HEK293 (cell line): ENCODE results near the gene USP1.

Experiments
- CTCF ChIA-PET: fragments of 350-600 bp; formaldehyde crosslinking; extraction: SDS; loops from one replicate; lab custom pipeline; 2021; ENCODE audit warnings: antibody characterized with exemption; lab: Yijun Ruan, JAX
- POLR2A ChIA-PET: fragments of 300-600 bp; formaldehyde crosslinking; extraction: SDS; loops from one replicate; lab custom pipeline; 2020; ENCODE audit warnings: antibody characterized with exemption, inconsistent platforms; lab: Yijun Ruan, JAX
- H3K27ac ChIP-seq: fragments of 200-500 bp; sonication (Bioruptor generic); 2 replicates; pipeline ENCODE4 v1.5.1; 2014; ENCODE audit warnings: low read depth, low read length, control low read depth, inconsistent platforms; ENCODE audit errors: extremely low read depth
- H3K36me3 ChIP-seq, 2 experiments: fragments of 200-500 bp in 1 of 2; sonication (Bioruptor generic) in 1 of 2; 1 replicate in 1 of 2; 2 replicates in 1 of 2; pipeline ENCODE4 v1.5.1; 2014 to 2017; ENCODE audit warnings: inconsistent platforms in 2 of 2, low read length in 2 of 2; ENCODE audit not compliant: control insufficient read depth in 2 of 2, insufficient read depth in 1 of 2
- H3K4me1 ChIP-seq: fragments of 200-500 bp; sonication (Bioruptor generic); 2 replicates; pipeline ENCODE4 v1.5.1; 2014; ENCODE audit warnings: mild to moderate bottlenecking, low read length, inconsistent platforms; ENCODE audit not compliant: control insufficient read depth, insufficient read depth
- H3K4me3 ChIP-seq: 2 replicates; pipeline ENCODE4 v1.5.1; 2011; ENCODE audit warnings: low read depth, mild to moderate bottlenecking, control low read depth, low read length, moderate library complexity
- H3K9me3 ChIP-seq: fragments of 200-500 bp; sonication (Bioruptor generic); 2 replicates; pipeline ENCODE4 v1.5.1; 2014; ENCODE audit warnings: low read depth, low read length, inconsistent platforms; ENCODE audit not compliant: control insufficient read depth, insufficient read depth
- KLF10 ChIP-seq: fragments of 450-650 bp; IDR thresholded peaks from 2 replicates; pipeline ENCODE4 v1.5.1; 2018; ENCODE audit warnings: missing biosample characterization, mild to moderate bottlenecking, missing genetic modification characterization
- KLF7 ChIP-seq: fragments of 450-650 bp; formaldehyde crosslinking; IDR thresholded peaks from 2 replicates; pipeline ENCODE4 v1.5.1; 2016; ENCODE audit warnings: missing biosample characterization, missing genetic modification characterization, borderline replicate concordance
- WT1 ChIP-seq: fragments of 450-650 bp; formaldehyde crosslinking; IDR thresholded peaks from 2 replicates; pipeline ENCODE4 v1.5.1; 2016; ENCODE audit warnings: missing biosample characterization, missing genetic modification characterization
- ZBTB20 ChIP-seq: fragments of 450-650 bp; formaldehyde crosslinking; IDR thresholded peaks from 2 replicates; pipeline ENCODE4 v1.5.1; 2016; ENCODE audit warnings: missing biosample characterization, missing genetic modification characterization
- ZBTB8A ChIP-seq: fragments of 450-650 bp; formaldehyde crosslinking; IDR thresholded peaks from 2 replicates; pipeline ENCODE4 v1.5.1; 2016; ENCODE audit warnings: missing biosample characterization, missing genetic modification characterization
- ZNF10 ChIP-seq: fragments of 450-650 bp; formaldehyde crosslinking; IDR thresholded peaks from 2 replicates; pipeline ENCODE4 v1.5.1; 2017; ENCODE audit warnings: missing biosample characterization, missing genetic modification characterization
- ZNF132 ChIP-seq: fragments of 450-650 bp; formaldehyde crosslinking; IDR thresholded peaks from 2 replicates; pipeline ENCODE4 v1.5.1; 2017; ENCODE audit warnings: missing biosample characterization, missing genetic modification characterization, borderline replicate concordance
- ZNF184 ChIP-seq: fragments of 450-650 bp; IDR thresholded peaks from 2 replicates; pipeline ENCODE4 v1.5.1; 2018; ENCODE audit warnings: missing biosample characterization, mild to moderate bottlenecking, missing genetic modification characterization
- ZNF214 ChIP-seq: fragments of 450-650 bp; formaldehyde crosslinking; IDR thresholded peaks from 2 replicates; pipeline ENCODE4 v1.5.1; 2017; ENCODE audit warnings: missing biosample characterization, mild to moderate bottlenecking, missing genetic modification characterization, borderline replicate concordance
- ZNF221 ChIP-seq: fragments of 450-650 bp; formaldehyde crosslinking; IDR thresholded peaks from 2 replicates; pipeline ENCODE4 v1.5.1; 2017; ENCODE audit warnings: missing biosample characterization, missing genetic modification characterization, borderline replicate concordance
- ZNF23 ChIP-seq: fragments of 450-650 bp; formaldehyde crosslinking; IDR thresholded peaks from 2 replicates; pipeline ENCODE4 v1.5.1; 2016; ENCODE audit warnings: missing biosample characterization, missing genetic modification characterization, borderline replicate concordance
- ZNF24 ChIP-seq: fragments of 450-650 bp; formaldehyde crosslinking; IDR thresholded peaks from 2 replicates; pipeline ENCODE4 v1.5.1; 2016; ENCODE audit warnings: missing biosample characterization, missing genetic modification characterization
- ZNF404 ChIP-seq: fragments of 450-650 bp; formaldehyde crosslinking; IDR thresholded peaks from 2 replicates; pipeline ENCODE4 v1.5.1; 2017; ENCODE audit warnings: missing biosample characterization, missing genetic modification characterization
- ZNF610 ChIP-seq: fragments of 450-650 bp; formaldehyde crosslinking; IDR thresholded peaks from 2 replicates; pipeline ENCODE4 v1.5.1; 2016; ENCODE audit warnings: missing biosample characterization, missing genetic modification characterization, borderline replicate concordance
- ZNF621 ChIP-seq: fragments of 450-650 bp; formaldehyde crosslinking; IDR thresholded peaks from 2 replicates; pipeline ENCODE4 v1.5.1; 2017; ENCODE audit warnings: missing biosample characterization, missing genetic modification characterization
- ZNF654 ChIP-seq: fragments of 450-650 bp; formaldehyde crosslinking; IDR thresholded peaks from 2 replicates; pipeline ENCODE4 v1.5.1; 2016; ENCODE audit warnings: low read depth, missing biosample characterization, missing genetic modification characterization
- ZNF701 ChIP-seq: fragments of 450-650 bp; formaldehyde crosslinking; IDR thresholded peaks from 2 replicates; pipeline ENCODE4 v1.5.1; 2016; ENCODE audit warnings: missing biosample characterization, missing genetic modification characterization
- ZSCAN16 ChIP-seq: fragments of 450-650 bp; formaldehyde crosslinking; IDR thresholded peaks from 2 replicates; pipeline ENCODE4 v1.5.1; 2016; ENCODE audit warnings: missing biosample characterization, missing genetic modification characterization
- TF ChIP-seq, protein P1 (sequence below): fragments of 450-650 bp; IDR thresholded peaks from 2 replicates; pipeline ENCODE4 v1.5.1; 2018; ENCODE audit warnings: missing biosample characterization, missing genetic modification characterization
- TF ChIP-seq, protein P2 (sequence below): fragments of 450-650 bp; formaldehyde crosslinking; IDR thresholded peaks from 2 replicates; pipeline ENCODE4 v1.5.1; 2017; ENCODE audit warnings: missing biosample characterization, missing genetic modification characterization

USP1 gene

DNA sequence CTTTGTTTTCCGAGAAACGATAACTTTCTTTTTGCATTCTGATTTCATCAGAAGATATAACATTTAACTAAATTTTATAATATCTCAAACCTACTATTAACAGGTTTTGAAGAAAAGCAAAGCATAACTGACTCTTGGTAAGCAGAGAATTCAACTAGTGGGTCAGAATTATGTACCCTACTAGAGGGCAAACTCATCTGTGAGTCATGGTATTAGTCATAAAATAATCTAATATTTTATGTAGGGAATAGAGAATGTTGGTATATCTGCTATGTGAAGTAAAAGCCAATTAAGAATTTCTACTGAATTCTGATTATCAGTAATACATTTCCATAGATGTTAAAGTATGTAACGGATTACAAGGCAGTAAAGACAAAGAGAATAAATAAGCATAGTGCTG is 56.8 kb downstream of the USP1 start:
- ChIA-PET CTCF (interaction anchor here (0.6 kb wide), 2 partner anchors 45 to 253 kb away, joined by 3 read pairs; no protein-coding TSS in a partner anchor), POLR2A (no interaction called here)
- no peak overlapping the region for H3K27ac ChIP-seq
- H3K4me3 ChIP-seq = no peak overlapping the region
- no peaks in the 10 kb centered on the region for H3K9me3 ChIP-seq
- no peak for TF ChIP-seq WT1 (tag by site-specific recombination)
- no peak for TF ChIP-seq ZNF132 (tag by site-specific recombination)
- no peak for TF ChIP-seq KLF7 (tag by site-specific recombination)
- TF ChIP-seq, protein P1, sequence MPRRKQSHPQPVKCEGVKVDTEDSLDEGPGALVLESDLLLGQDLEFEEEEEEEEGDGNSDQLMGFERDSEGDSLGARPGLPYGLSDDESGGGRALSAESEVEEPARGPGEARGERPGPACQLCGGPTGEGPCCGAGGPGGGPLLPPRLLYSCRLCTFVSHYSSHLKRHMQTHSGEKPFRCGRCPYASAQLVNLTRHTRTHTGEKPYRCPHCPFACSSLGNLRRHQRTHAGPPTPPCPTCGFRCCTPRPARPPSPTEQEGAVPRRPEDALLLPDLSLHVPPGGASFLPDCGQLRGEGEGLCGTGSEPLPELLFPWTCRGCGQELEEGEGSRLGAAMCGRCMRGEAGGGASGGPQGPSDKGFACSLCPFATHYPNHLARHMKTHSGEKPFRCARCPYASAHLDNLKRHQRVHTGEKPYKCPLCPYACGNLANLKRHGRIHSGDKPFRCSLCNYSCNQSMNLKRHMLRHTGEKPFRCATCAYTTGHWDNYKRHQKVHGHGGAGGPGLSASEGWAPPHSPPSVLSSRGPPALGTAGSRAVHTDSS = no peak
- TF ChIP-seq ZNF610 (tag by site-specific recombination) = no peak
- TF ChIP-seq ZNF214 (tag by site-specific recombination) = no peak
- no peak for TF ChIP-seq ZNF654
- TF ChIP-seq ZNF701 (tag by site-specific recombination) = no peak
- TF ChIP-seq ZBTB20 (tag by site-specific recombination) = no peak
- TF ChIP-seq ZNF23 = no peak
- TF ChIP-seq ZBTB8A (tag by site-specific recombination) = no peak
- no peak for TF ChIP-seq ZNF221
- TF ChIP-seq ZNF24 (tag by site-specific recombination) = no peak
- no peaks in the 10 kb centered on the region for H3K4me1 ChIP-seq
- H3K36me3 ChIP-seq = peaks cover 8 to 26% of the 10 kb centered on the region in 2 experiments

DNA sequence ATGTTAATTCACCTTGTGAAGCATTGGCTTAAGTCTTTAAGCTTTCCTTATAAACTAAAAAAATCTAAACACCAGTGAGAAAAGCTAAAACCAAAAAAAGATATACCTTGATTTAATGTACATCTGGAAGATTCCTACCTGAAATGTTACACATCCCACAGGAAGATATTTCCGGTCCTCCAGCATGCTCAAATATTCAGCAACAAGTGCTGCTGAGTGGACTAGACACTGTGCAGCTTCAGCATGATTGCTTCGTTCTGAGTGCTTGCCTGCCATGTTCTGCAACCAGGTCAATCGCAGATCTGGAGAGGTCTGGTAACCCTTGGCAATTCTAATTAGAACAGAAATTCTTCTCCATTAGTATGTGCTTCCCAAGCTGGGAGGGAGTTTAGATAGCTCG is 57.3 kb downstream of the USP1 start:
- Histone ChIP-seq H3K36me3 (peaks cover 8 to 26% of the 10 kb centered on the region in 2 experiments), H3K4me1 (no peaks in the 10 kb centered on the region), H3K9me3 (no peaks in the 10 kb centered on the region), H3K4me3 (no peak overlapping the region), H3K27ac (no peak overlapping the region)
- no peak for TF ChIP-seq ZBTB20 (tag by site-specific recombination)
- no peak for TF ChIP-seq ZNF404
- no peak for TF ChIP-seq ZNF621 (tag by site-specific recombination)
- TF ChIP-seq, protein P1 = no peak
- no peak for TF ChIP-seq ZNF184 (tag by site-specific recombination)
- TF ChIP-seq, protein P2, sequence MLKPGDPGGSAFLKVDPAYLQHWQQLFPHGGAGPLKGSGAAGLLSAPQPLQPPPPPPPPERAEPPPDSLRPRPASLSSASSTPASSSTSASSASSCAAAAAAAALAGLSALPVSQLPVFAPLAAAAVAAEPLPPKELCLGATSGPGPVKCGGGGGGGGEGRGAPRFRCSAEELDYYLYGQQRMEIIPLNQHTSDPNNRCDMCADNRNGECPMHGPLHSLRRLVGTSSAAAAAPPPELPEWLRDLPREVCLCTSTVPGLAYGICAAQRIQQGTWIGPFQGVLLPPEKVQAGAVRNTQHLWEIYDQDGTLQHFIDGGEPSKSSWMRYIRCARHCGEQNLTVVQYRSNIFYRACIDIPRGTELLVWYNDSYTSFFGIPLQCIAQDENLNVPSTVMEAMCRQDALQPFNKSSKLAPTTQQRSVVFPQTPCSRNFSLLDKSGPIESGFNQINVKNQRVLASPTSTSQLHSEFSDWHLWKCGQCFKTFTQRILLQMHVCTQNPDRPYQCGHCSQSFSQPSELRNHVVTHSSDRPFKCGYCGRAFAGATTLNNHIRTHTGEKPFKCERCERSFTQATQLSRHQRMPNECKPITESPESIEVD (tag by site-specific recombination) = no peak
- TF ChIP-seq ZSCAN16 = no peak
- no peak for TF ChIP-seq ZNF10
- TF ChIP-seq KLF10 (tag by site-specific recombination) = no peak
- ChIA-PET CTCF (interaction anchor here (0.6 kb wide), 2 partner anchors 45 to 252 kb away, joined by 3 read pairs; no protein-coding TSS in a partner anchor), POLR2A (no interaction called here)
